Trophoblast cell (in vitro differentiated cells and primary cell): ENCODE results near the gene PLEKHO2.

Experiments
- DNase-seq, 2 donors: peaks; one replicate each; pipeline ENCODE4 v3.0.0-alpha.2; 2016
- H2AFZ ChIP-seq: 2 replicates; pipeline ENCODE4 v1.6.1; 2013; ENCODE audit warnings: low read length, moderate library complexity, mild to moderate bottlenecking; ENCODE audit not compliant: insufficient read depth, poor library complexity
- H2AK5ac ChIP-seq: 2 replicates; pipeline ENCODE4 v1.6.1; 2013; ENCODE audit warnings: mild to moderate bottlenecking, low read length
- H2BK120ac ChIP-seq: 2 replicates; pipeline ENCODE4 v1.6.1; 2013; ENCODE audit warnings: low read length, mild to moderate bottlenecking, moderate library complexity; ENCODE audit not compliant: insufficient read depth, poor library complexity
- H2BK12ac ChIP-seq: 2 replicates; pipeline ENCODE4 v1.6.1; 2013; ENCODE audit warnings: mild to moderate bottlenecking, low read length, moderate library complexity
- H2BK5ac ChIP-seq: 2 replicates; pipeline ENCODE4 v1.6.1; 2013; ENCODE audit warnings: low read length, low read depth, moderate library complexity, mild to moderate bottlenecking; ENCODE audit not compliant: poor library complexity
- H3K14ac ChIP-seq: 2 replicates; pipeline ENCODE4 v1.6.1; 2013; ENCODE audit warnings: mild to moderate bottlenecking, low read length
- H3K18ac ChIP-seq: 2 replicates; pipeline ENCODE4 v1.6.1; 2013; ENCODE audit warnings: mild to moderate bottlenecking, low read length
- H3K23ac ChIP-seq: 2 replicates; pipeline ENCODE4 v1.6.1; 2013; ENCODE audit warnings: low read length
- H3K27ac ChIP-seq: 2 replicates; pipeline ENCODE4 v1.5.1; 2013; ENCODE audit warnings: low read depth, mild to moderate bottlenecking, inconsistent platforms, low read length, moderate library complexity
- H3K27me3 ChIP-seq: 2 replicates; pipeline ENCODE4 v1.6.1; 2013; ENCODE audit warnings: inconsistent platforms, mild to moderate bottlenecking, low read length, moderate library complexity; ENCODE audit not compliant: insufficient read depth
- H3K36me3 ChIP-seq, 2 experiments: 1 replicate in 1 of 2; 2 replicates in 1 of 2; pipeline ENCODE4 v1.6.1; 2013; ENCODE audit warnings: low read length in 2 of 2, mild to moderate bottlenecking in 2 of 2, moderate library complexity in 1 of 2; ENCODE audit not compliant: insufficient read depth in 2 of 2, control insufficient read depth in 1 of 2
- H3K4ac ChIP-seq: 2 replicates; pipeline ENCODE4 v1.6.1; 2013; ENCODE audit warnings: low read depth, mild to moderate bottlenecking, low read length, moderate library complexity
- H3K4me1 ChIP-seq, 2 experiments: 1 replicate in 1 of 2; 2 replicates in 1 of 2; pipeline ENCODE4 v1.6.1; 2013; ENCODE audit warnings: low read length in 2 of 2, mild to moderate bottlenecking in 2 of 2, moderate library complexity in 1 of 2; ENCODE audit not compliant: insufficient read depth in 2 of 2, control insufficient read depth in 1 of 2
- H3K4me2 ChIP-seq: 2 replicates; pipeline ENCODE4 v1.6.1; 2013; ENCODE audit warnings: inconsistent platforms, mild to moderate bottlenecking, low read length, moderate library complexity
- H3K4me3 ChIP-seq: 2 replicates; pipeline ENCODE4 v1.5.1; 2013; ENCODE audit warnings: mild to moderate bottlenecking, low read depth, low read length, inconsistent platforms
- H3K79me1 ChIP-seq: one replicate; pipeline ENCODE4 v1.6.1; 2013; ENCODE audit warnings: low read length
- H3K79me2 ChIP-seq: 2 replicates; pipeline ENCODE4 v1.6.1; 2013; ENCODE audit warnings: low read length, mild to moderate bottlenecking; ENCODE audit not compliant: control insufficient read depth, insufficient read depth, poor library complexity
- H3K9ac ChIP-seq: 2 replicates; pipeline ENCODE4 v1.6.1; 2013; ENCODE audit warnings: mild to moderate bottlenecking, low read length
- H3K9me3 ChIP-seq: 2 replicates; pipeline ENCODE4 v1.6.1; 2013; ENCODE audit warnings: low read depth, mild to moderate bottlenecking, control low read depth, inconsistent platforms, low read length; ENCODE audit not compliant: insufficient read depth
- H4K12ac ChIP-seq: 2 replicates; pipeline ENCODE4 v1.6.1; 2013; ENCODE audit warnings: low read depth, mild to moderate bottlenecking, low read length, moderate library complexity
- H4K8ac ChIP-seq: 2 replicates; pipeline ENCODE4 v1.6.1; 2013; ENCODE audit warnings: low read depth, mild to moderate bottlenecking, low read length, moderate library complexity
- H4K91ac ChIP-seq: one replicate; pipeline ENCODE4 v1.6.1; 2013; ENCODE audit warnings: low read depth, mild to moderate bottlenecking, low read length, moderate library complexity
- WGBS: extraction: QIAGEN DNeasy Blood & Tissue Kit; methylation state at CpG from one replicate; pipeline ENCODE4 v1.1.7; 2013; ENCODE audit warnings: missing lambda C conversion rate; ENCODE audit not compliant: insufficient read length, insufficient coverage; ENCODE audit errors: extremely low coverage; 5-methylcytosine and 5-hydroxymethylcytosine counted together

The PLEKHO2 gene

DNA sequence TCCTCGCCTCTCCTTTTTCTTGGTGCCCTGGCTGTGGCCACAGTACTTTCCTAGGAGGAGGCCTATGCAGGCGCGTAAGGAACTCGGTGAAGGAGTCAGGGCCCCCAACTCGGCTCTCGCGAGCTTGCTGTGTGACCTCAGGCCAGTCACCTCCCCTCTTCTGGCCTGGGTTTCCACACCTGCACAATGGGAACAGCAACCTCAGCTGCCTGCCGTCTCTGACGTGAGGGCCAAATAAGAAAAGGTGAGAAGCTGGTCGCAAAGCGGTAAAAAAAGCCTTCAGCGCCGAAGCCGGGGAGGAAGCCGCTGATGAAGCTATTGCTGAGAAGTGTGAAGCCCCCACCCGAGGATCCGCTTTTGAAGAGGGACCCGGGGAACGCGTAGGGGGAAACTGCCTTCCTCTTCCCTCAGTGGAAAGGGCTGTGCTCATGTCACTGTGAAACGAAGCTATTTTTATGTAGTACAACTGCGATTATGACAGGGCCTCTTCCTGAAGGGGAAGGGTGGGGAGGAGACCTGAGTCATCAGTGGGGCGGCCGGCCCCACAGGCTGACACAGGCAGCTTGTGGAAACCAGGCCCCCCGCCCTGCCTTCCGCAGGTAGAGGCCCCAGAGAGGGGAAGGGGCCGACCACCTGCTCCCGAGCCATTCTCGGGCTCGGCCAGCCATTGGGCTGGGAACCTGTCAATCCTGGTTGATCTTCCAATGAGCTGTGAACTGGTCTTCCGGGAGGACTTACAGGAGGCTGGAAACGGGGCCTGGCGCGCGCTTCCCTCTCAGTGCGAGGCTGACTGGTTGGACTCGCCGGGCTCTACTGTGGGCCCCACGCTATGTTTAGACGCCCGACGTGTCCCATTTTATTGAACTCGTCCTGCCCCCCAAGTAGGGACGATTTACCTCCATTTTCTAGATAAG lies 52.0 kb downstream of the PLEKHO2 start:
- H4K91ac ChIP-seq: peak overlapping the region; percentile 60
- H4K12ac ChIP-seq: peak overlapping the region; percentile 70
- H3K79me2 ChIP-seq: no peaks in the 10 kb centered on the region
- H2BK12ac ChIP-seq: peak overlapping the region; percentile 54
- H3K9ac ChIP-seq: no peak overlapping the region
- peaks cover 10% of the 10 kb centered on the region for H3K79me1 ChIP-seq
- H3K36me3 ChIP-seq: no peaks in the 10 kb centered on the region
- no peak overlapping the region for H3K23ac ChIP-seq
- peak overlapping the region; percentile 69 for H3K27ac ChIP-seq
- peak overlapping the region; percentile 27 for H3K4ac ChIP-seq
- no CpG with 5 or more reads among the region's 44 CpGs for WGBS
- peak overlapping the region; percentile 73 for H2BK120ac ChIP-seq
- peak overlapping the region; percentile 38 for H3K18ac ChIP-seq
- peak overlapping the region; percentile 72 for H2AFZ ChIP-seq
- peaks cover 12 to 23% of the 10 kb centered on the region in 2 experiments for H3K4me1 ChIP-seq
- peak; percentile 32 to 64 for DNase-seq
- peak overlapping the region; percentile 58 for H3K4me3 ChIP-seq
- H3K14ac ChIP-seq: peak overlapping the region; percentile 66
- H2BK5ac ChIP-seq: peak overlapping the region; percentile 25
- peak overlapping the region; percentile 91 for H4K8ac ChIP-seq
- no peaks in the 10 kb centered on the region for H3K9me3 ChIP-seq
- H2AK5ac ChIP-seq: peak overlapping the region; percentile 66
- peak overlapping the region; percentile 68 for H3K4me2 ChIP-seq
- no peaks in the 10 kb centered on the region for H3K27me3 ChIP-seq

DNA sequence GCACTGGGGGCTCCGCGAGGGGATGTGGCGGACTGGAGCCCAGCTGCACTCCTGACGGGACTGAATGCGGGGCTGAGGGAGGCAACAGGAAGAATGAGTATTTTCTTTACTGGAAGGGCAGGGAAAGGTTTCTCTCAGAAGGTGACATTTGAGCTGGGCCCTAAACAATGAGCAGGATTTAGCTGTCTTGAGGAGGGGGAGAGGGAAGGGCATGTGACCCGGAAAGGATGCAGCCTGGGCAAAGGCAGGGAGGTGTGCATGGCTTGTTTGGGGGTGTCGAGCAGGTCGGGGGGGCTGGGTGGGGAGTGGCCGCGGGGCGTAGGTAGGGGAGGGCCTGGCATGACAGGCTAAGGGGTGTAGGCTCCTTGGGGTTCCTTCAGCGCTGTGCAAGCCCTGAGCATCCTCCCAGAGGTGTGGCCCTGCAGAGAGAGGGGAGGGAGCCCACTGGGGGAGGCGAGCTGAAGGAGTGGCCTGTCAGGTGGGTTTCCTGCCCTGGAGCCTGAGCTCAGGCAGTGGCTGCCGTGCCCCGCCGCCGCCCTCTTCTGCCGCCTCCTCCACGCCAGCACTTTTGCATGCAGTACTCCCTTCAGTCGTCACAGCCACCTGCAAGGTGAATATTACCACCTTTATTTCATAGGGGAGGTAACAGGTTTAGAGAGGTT lies 52.8 kb downstream of the PLEKHO2 start:
- H3K27me3 ChIP-seq: no peaks in the 10 kb centered on the region
- H3K79me2 ChIP-seq: no peaks in the 10 kb centered on the region
- peaks cover 3% of the 10 kb centered on the region for H3K9me3 ChIP-seq
- peak overlapping the region; percentile 53 for H4K91ac ChIP-seq
- peak overlapping the region; percentile 27 for H2BK120ac ChIP-seq
- H3K4me1 ChIP-seq: peaks cover 12 to 23% of the 10 kb centered on the region in 2 experiments
- H3K23ac ChIP-seq: no peak overlapping the region
- H3K14ac ChIP-seq: peak overlapping the region; percentile 66
- H3K27ac ChIP-seq: peak overlapping the region; percentile 69
- H3K36me3 ChIP-seq: no peaks in the 10 kb centered on the region
- no peak for DNase-seq
- peak overlapping the region; percentile 72 for H2AFZ ChIP-seq
- no peak overlapping the region for H3K4ac ChIP-seq
- peak overlapping the region; percentile 66 for H4K12ac ChIP-seq
- H3K79me1 ChIP-seq: peaks cover 10% of the 10 kb centered on the region
- no CpG with 5 or more reads among the region's 20 CpGs for WGBS
- H2BK12ac ChIP-seq: peak overlapping the region; percentile 42
- peak overlapping the region; percentile 91 for H4K8ac ChIP-seq
- peak overlapping the region; percentile 68 for H3K4me2 ChIP-seq
- H2AK5ac ChIP-seq: no peak overlapping the region
- H3K9ac ChIP-seq: no peak overlapping the region
- peak overlapping the region; percentile 25 for H2BK5ac ChIP-seq
- peak overlapping the region; percentile 58 for H3K4me3 ChIP-seq
- peak overlapping the region; percentile 38 for H3K18ac ChIP-seq

DNA sequence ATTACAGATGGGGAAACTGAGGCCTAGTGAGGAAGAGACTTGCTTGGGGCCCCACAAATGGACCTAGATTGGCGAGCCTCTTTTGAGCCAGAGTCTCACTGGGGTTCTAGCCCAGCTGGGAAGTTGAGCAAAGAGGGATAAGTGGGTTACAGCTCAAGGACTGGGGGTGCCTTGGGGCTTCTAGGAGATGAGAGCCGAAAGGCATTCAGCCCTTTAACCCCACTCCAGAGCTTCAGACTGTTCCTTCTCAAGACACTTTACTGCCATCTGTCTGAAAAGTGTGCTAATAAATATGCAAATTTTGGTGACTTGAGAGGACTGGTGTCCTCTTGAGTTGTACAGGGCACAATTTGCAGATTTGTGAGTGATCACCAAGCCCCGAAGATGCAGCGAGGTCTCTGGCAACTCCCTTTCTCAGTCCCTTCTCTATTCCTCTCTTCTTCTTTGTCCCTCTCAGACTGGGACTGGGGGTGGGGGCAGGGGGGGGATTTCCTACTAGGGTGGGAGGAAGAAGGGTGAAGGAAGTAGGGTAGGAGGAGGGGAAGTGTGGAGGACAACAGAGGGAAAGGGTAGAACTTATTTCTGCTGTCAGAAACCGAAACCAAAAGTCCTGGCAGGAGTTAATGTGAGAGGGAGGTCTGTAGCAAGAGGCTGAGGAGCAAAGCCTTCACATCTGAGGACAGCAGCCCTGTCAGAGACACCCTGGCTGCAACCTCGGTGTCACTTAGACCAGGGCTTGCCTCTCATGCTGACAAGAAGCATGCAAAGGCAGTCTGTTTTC lies 53.8 kb downstream of the PLEKHO2 start:
- peaks cover 12 to 23% of the 10 kb centered on the region in 2 experiments for H3K4me1 ChIP-seq
- no peak overlapping the region for H2AFZ ChIP-seq
- H3K79me2 ChIP-seq: no peaks in the 10 kb centered on the region
- DNase-seq: no peak
- H2AK5ac ChIP-seq: no peak overlapping the region
- no peaks in the 10 kb centered on the region for H3K27me3 ChIP-seq
- H3K4me2 ChIP-seq: no peak overlapping the region
- H3K18ac ChIP-seq: no peak overlapping the region
- no peak overlapping the region for H2BK5ac ChIP-seq
- H3K9me3 ChIP-seq: peaks cover 3% of the 10 kb centered on the region
- no peak overlapping the region for H3K14ac ChIP-seq
- no peak overlapping the region for H4K12ac ChIP-seq
- H3K27ac ChIP-seq: no peak overlapping the region
- no peak overlapping the region for H4K91ac ChIP-seq
- no peak overlapping the region for H3K23ac ChIP-seq
- H4K8ac ChIP-seq: no peak overlapping the region
- H2BK12ac ChIP-seq: no peak overlapping the region
- no peak overlapping the region for H3K9ac ChIP-seq
- H2BK120ac ChIP-seq: no peak overlapping the region
- H3K36me3 ChIP-seq: no peaks in the 10 kb centered on the region
- no peak overlapping the region for H3K4ac ChIP-seq
- H3K79me1 ChIP-seq: peaks cover 10% of the 10 kb centered on the region
- WGBS: no CpG with 5 or more reads among the region's 6 CpGs
- H3K4me3 ChIP-seq: no peak overlapping the region

DNA sequence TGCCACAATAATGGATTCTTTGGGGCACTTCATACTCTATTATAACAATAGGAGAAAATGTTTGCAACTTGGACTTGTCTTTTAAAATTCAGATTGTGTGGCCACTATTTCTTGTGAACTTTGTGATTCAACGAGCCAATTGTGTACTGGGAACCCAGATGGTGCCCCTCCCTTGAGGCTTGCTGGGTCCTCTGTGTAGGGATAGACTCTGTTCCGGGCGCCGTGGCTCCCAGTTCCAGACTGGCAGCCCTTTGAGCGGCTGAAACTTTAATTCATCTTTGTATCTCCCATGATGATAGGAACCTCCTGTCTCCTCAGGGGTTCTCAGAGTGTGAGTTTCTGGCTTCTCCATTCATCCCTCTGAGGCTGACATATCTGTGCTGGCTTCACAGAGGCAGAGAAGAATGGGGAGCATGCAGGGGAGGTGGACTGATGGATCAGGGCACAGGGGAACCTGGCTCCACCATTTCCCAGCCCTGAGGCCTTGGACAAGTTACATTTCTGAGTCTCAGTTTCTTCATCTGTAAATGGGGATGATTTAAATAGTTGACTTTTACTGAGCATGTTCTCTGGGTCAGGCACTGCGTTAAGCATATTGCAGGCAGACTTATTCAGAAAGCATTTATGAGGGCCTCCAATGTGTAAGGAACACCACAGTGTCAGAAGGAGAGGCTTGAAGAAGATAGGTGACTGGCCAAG lies 54.8 kb downstream of the PLEKHO2 start:
- Histone ChIP-seq H4K91ac (no peak overlapping the region), H3K4me2 (no peak overlapping the region), H3K79me1 (peaks cover 10% of the 10 kb centered on the region), H3K4ac (no peak overlapping the region), H3K79me2 (no peaks in the 10 kb centered on the region), H3K27me3 (no peaks in the 10 kb centered on the region), H2AFZ (no peak overlapping the region), H4K8ac (no peak overlapping the region), H3K23ac (no peak overlapping the region), H3K4me1 (peaks cover 12 to 23% of the 10 kb centered on the region in 2 experiments), H3K36me3 (no peaks in the 10 kb centered on the region), H2BK5ac (no peak overlapping the region), H2BK12ac (no peak overlapping the region), H3K14ac (no peak overlapping the region), H4K12ac (no peak overlapping the region), H2BK120ac (no peak overlapping the region), H3K9ac (no peak overlapping the region), H3K9me3 (peaks cover 3% of the 10 kb centered on the region), H3K18ac (no peak overlapping the region), H3K4me3 (no peak overlapping the region), H2AK5ac (no peak overlapping the region), H3K27ac (no peak overlapping the region)
- DNase-seq: no peak
- no CpG with 5 or more reads among the region's 6 CpGs for WGBS
